ENCODE results near the gene SEZ6L.

DNA sequence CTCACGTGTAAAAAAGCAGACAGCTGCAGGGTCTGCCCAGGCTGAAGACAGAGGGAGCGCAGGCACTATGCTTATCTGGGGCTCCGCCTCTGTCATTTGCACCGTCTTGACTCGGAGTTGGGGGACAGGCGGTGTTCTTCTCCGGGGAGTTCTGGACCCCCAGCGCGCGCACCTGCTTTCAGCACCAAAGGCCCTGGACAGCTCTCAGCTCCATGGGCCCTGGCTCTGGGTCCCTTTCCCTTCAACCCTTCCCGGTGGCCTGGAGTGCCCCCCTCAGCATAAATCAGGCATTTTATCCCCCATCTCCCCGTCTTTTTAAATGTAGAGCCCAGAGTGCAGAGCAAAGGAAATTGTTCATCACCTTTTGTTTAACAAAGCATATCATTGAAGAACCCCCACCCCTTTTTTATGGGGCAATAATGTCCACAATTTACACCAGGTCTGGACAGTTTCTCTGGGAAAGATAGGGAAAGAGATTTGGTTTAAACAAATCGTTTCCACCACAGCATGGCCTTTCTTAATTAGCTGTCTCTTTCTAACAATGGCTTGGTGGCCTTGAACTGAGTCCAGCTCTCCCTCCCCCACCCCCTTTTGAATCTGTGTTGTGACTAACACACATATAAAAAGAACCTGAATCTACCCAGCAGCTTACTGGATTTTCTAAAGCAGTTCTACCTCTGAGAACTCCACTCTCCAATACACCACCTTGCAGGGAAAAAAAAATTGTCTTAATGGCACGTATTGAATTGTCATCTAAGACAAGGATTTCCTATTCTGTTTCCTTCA, 1.7 kb downstream of the SEZ6L start:
- TF ChIP-seq EZH2 (IDR thresholded peaks at IDR 0.05) (no peak), POLR2AphosphoS5 (IDR thresholded peaks at IDR 0.05; ENCODE audit: borderline replicate concordance, low read depth, low read length) (no peak)
